IPS DF 6.9 (cell line): ENCODE measurements around the gene PRSS56.
A peak's percentile ranks its signal among the peaks of the same experiment; 100 is the strongest.

Source experiments
- DNase-seq: peaks from one replicate; pipeline ENCODE4 v3.0.0-alpha.2; 2013; ENCODE audit warnings: low read depth, low spot score
- H3K27ac ChIP-seq: one replicate; pipeline ENCODE4 v1.5.1; 2013; ENCODE audit warnings: low read length, control low read depth
- H3K27me3 ChIP-seq: 2 replicates; pipeline ENCODE4 v1.6.1; 2013; ENCODE audit warnings: mild to moderate bottlenecking, low read length; ENCODE audit not compliant: control insufficient read depth, insufficient read depth
- H3K36me3 ChIP-seq: 2 replicates; pipeline ENCODE4 v1.6.1; 2013; ENCODE audit warnings: low read length; ENCODE audit not compliant: control insufficient read depth, insufficient read depth
- H3K4me1 ChIP-seq: 2 replicates; pipeline ENCODE4 v1.6.1; 2013; ENCODE audit warnings: low read length; ENCODE audit not compliant: control insufficient read depth, insufficient read depth
- H3K4me3 ChIP-seq: 2 replicates; pipeline ENCODE4 v1.5.1; 2013; ENCODE audit warnings: mild to moderate bottlenecking, low read length
- H3K9me3 ChIP-seq: 2 replicates; pipeline ENCODE4 v1.6.1; 2013; ENCODE audit warnings: low read length, inconsistent platforms; ENCODE audit not compliant: control insufficient read depth, insufficient read depth
- WGBS: extraction: QIAGEN DNeasy Blood & Tissue Kit; methylation state at CpG from one replicate; pipeline ENCODE4 v1.1.7; 2013; ENCODE audit warnings: mixed read lengths, missing lambda C conversion rate; ENCODE audit not compliant: insufficient read length, insufficient coverage; 5-methylcytosine and 5-hydroxymethylcytosine counted together

Gene PRSS56

GRCh38 chr2:232543491-232543890, 23.3 kb downstream of the PRSS56 start:
- H3K4me3 ChIP-seq = no peak overlapping the region
- no peaks in the 10 kb centered on the region for H3K9me3 ChIP-seq
- no CpG with 5 or more reads among the region's 14 CpGs for WGBS
- no peak overlapping the region for H3K27ac ChIP-seq
- no peaks in the 10 kb centered on the region for H3K27me3 ChIP-seq
- H3K36me3 ChIP-seq = no peaks in the 10 kb centered on the region
- peaks cover 6% of the 10 kb centered on the region for H3K4me1 ChIP-seq
- no peak for DNase-seq

DNA sequence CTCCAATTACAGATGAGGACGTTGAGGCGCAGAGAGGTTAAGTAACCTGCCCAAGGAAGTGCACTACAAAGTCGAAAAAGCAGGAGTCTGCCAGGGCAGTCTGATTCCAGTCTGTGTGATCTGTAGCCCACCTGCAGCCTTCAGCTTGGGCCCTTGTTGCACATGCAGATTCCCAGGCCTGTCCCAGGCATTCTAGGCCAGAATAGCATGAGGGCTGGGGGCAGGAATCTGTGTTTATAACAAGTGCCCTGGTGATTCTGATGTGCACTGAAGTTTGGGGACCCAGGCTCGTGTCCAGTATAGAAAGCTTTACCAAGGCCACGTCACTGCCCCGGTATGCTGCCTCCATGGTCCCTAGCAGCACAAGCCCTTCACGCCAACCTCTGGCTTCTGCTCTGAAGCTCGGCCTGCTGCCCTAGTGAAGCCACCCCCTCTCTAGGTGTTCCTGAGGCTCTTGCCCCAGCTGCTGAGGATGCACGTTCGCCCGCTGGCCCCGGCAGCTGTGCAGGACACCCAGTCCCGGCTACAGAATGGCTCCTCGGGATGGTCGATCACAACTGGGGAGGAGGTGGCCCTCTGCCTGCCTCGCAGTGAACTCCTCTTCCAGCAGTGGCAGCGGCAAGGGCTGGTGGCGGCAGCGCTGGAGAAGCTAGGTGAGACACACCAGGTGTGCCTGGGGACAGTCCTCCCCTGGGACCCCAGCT, 23.9 kb downstream of the PRSS56 start:
- WGBS = no CpG with 5 or more reads among the region's 19 CpGs
- H3K27ac ChIP-seq = no peak overlapping the region
- peaks cover 6% of the 10 kb centered on the region for H3K4me1 ChIP-seq
- no peaks in the 10 kb centered on the region for H3K27me3 ChIP-seq
- DNase-seq = no peak
- no peaks in the 10 kb centered on the region for H3K36me3 ChIP-seq
- H3K9me3 ChIP-seq = no peaks in the 10 kb centered on the region
- H3K4me3 ChIP-seq = no peak overlapping the region

DNA sequence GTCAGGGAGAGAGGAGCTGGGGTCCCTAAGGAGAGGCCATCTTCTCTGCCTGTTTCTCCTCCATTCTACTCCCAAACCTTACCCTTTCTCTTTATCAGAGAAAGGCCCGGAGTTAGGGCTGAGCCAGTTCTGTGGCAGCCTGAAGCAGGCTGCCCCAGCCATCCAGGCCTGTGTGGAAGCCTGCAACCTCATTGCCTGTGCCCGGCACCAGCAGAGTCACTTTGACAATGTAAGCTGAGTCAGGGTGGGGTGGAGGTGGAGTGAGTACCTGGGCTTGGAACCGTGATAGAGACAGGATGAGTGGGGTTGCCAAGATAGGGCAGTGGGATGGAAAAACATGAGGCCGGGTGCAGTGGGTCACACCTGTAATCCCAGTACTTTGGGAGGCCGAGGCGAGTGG, 24.5 kb downstream of the PRSS56 start:
- peaks cover under 1% of the 10 kb centered on the region for H3K4me1 ChIP-seq
- WGBS = no CpG with 5 or more reads among the region's 6 CpGs
- DNase-seq = no peak
- H3K9me3 ChIP-seq = no peaks in the 10 kb centered on the region
- H3K27ac ChIP-seq = no peak overlapping the region
- H3K36me3 ChIP-seq = no peaks in the 10 kb centered on the region
- no peak overlapping the region for H3K4me3 ChIP-seq
- H3K27me3 ChIP-seq = no peaks in the 10 kb centered on the region

GRCh38 chr2:232545511-232546375, 25.6 kb downstream of the PRSS56 start:
- Histone ChIP-seq H3K4me3 (no peak overlapping the region), H3K4me1 (no peaks in the 10 kb centered on the region; the same call in 1 of the 2 replicates), H3K36me3 (no peaks in the 10 kb centered on the region), H3K27me3 (no peaks in the 10 kb centered on the region), H3K9me3 (no peaks in the 10 kb centered on the region), H3K27ac (no peak overlapping the region)
- WGBS = no CpG with 5 or more reads among the region's 17 CpGs
- DNase-seq = no peak

DNA sequence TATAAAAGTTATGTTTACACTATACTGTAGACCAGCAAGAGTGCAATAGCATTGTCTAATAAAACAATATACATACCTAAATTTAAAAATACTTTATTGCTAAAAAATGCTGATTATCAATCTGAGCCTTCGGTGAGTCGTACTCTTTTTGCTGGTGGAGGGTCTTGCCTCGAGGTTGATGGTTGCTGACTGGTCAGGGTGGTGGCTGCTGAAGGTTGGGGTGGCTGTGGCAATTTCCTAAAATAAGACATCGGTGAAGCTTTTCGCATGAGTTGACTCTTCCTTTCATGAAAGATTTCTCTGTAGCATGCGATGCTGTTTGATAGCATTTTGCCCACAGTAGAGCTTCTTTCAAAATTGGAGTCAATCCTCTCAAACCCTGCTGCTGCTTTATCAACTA, 27.8 kb downstream of the PRSS56 start:
- H3K27me3 ChIP-seq = no peaks in the 10 kb centered on the region
- no peaks in the 10 kb centered on the region for H3K9me3 ChIP-seq
- no CpG with 5 or more reads among the region's 6 CpGs for WGBS
- no peaks in the 10 kb centered on the region for H3K36me3 ChIP-seq
- no peak for DNase-seq
- no peak overlapping the region for H3K4me3 ChIP-seq
- no peaks in the 10 kb centered on the region for H3K4me1 ChIP-seq
- no peak overlapping the region for H3K27ac ChIP-seq

DNA sequence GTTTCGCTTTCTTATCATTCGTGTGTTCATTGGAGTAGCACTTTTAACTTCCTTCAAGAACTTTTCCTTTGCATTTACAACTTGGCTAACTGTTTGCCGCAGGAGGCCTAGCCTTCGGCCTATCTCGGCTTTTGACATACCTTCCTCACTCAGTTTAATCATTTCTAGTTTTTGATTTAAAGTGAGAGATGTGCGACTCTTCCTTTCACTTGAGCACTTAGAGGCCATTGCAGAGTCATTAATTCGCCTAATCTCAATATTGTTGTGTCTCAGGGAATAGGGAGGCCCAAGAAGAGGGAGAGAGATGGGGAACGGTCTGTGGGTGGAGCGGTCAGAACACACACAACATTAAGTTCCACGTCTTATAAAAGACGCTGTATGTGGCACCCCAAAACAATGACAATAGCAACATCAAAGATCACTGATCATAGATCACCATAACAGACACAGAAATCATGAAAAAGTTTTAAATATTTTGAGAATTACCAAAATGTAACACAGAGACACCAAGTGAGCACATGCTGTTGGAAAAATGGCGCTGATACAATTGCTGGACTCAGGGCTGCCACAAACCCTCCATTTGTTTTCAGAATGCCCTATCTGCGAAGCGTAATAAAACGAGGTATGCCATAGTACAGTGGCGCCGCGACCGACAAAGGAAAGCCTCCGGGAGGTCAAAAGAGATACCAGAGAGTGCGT, 29.6 kb downstream of the PRSS56 start:
- no peaks in the 10 kb centered on the region for H3K36me3 ChIP-seq

GRCh38 chr2:232550354-232551249, 30.4 kb downstream of the PRSS56 start, which contains the start of the genes EIF4E2 and TIGD1:
TSS of gene EIF4E2 (plus strand) at chr2:232550689. CDS start at chr2:232550725, 36 bp downstream.
TSS of gene TIGD1 (minus strand) at chr2:232550557. CDS start at chr2:232549882, 675 bp downstream.
- no peaks in the 10 kb centered on the region for H3K9me3 ChIP-seq
- peak; percentile 91 for DNase-seq
- H3K27ac ChIP-seq = no peak within 1 kb of the TSS
- no peaks in the 10 kb centered on the region for H3K27me3 ChIP-seq
- H3K4me3 ChIP-seq = peak within 1 kb of the TSS; percentile 82
- no peaks in the 10 kb centered on the region for H3K36me3 ChIP-seq
- WGBS = no CpG with 5 or more reads among the region's 81 CpGs
- no peaks in the 10 kb centered on the region for H3K4me1 ChIP-seq

More for the DNA sequence above, 29.6 kb downstream of the PRSS56 start:
- Histone ChIP-seq H3K27me3 (no peaks in the 10 kb centered on the region), H3K27ac (no peak overlapping the region), H3K4me1 (no peaks in the 10 kb centered on the region), H3K9me3 (no peaks in the 10 kb centered on the region), H3K4me3 (peak overlapping the region; percentile 82; the same call in 1 of the 2 replicates)
- no CpG with 5 or more reads among the region's 21 CpGs for WGBS
- DNase-seq = no peak

DNA sequence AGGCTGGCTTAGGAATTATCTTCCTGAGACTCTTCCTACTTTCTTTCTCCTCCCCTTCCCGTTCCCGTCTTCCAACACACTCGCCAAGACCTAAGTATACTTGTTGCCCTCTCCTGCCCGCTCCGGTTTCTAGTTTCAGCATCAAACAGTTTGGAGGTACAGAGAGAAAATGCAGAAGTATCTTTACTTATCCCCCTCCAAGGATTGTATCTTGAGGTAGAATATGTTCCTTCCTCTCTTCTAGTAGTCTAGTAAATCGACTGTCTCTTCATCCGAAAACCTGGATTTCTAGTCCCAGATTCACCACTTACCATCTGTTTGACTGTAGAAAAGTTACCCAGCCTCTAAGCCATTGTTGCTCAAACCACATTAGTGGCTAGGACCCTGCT, 31.1 kb downstream of the PRSS56 start:
- Histone ChIP-seq H3K36me3 (no peaks in the 10 kb centered on the region; the same call in 1 of the 2 replicates), H3K4me1 (no peaks in the 10 kb centered on the region), H3K9me3 (no peaks in the 10 kb centered on the region), H3K27ac (no peak overlapping the region), H3K27me3 (no peaks in the 10 kb centered on the region), H3K4me3 (peak overlapping the region; percentile 82; the same call in 1 of the 2 replicates)
- no CpG with 5 or more reads among the region's 7 CpGs for WGBS
- DNase-seq = no peak

DNA sequence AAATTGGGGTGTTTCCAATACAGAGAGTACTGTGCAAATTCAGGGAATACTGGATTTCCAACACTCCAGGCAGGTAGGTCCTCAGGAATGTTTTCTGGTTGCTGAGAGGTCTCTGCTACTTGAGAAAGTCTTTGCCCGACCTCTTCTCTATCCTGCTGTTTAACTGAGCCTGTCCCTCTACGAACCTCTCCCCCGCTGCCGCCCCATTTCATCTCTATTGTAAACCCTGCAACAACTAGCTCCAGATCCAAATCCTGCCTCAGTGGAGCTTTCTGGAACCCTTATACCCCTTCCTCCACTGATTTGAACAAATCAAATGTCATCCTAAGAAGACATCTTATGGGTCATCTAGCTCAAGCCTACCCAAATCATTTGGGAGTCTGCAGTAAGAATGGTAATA, 31.6 kb downstream of the PRSS56 start:
- no peaks in the 10 kb centered on the region for H3K4me1 ChIP-seq
- H3K36me3 ChIP-seq = no peaks in the 10 kb centered on the region; the same call in 1 of the 2 replicates
- no peak overlapping the region for H3K4me3 ChIP-seq
- H3K9me3 ChIP-seq = no peaks in the 10 kb centered on the region
- WGBS = no CpG with 5 or more reads among the region's 4 CpGs
- DNase-seq = no peak
- no peaks in the 10 kb centered on the region for H3K27me3 ChIP-seq
- no peak overlapping the region for H3K27ac ChIP-seq
